ENCODE measurements around the gene CLTCL1. TPM values are rescaled to one million over a fixed set of nuclear protein-coding genes. Genes with fewer than 3 reads are reported as not detected.

CLTCL1 gene
- total RNA-seq, 1 donor from 2014 or later, result 13.5 TPM

- no peak for DNase-seq (ENCODE audit: low spot score)
- H3K36me3 Mint-ChIP-seq (ENCODE audit: low read depth, unreplicated experiment), result peaks cover 9% of the 10 kb centered on the region
- TF ChIP-seq, protein P1, sequence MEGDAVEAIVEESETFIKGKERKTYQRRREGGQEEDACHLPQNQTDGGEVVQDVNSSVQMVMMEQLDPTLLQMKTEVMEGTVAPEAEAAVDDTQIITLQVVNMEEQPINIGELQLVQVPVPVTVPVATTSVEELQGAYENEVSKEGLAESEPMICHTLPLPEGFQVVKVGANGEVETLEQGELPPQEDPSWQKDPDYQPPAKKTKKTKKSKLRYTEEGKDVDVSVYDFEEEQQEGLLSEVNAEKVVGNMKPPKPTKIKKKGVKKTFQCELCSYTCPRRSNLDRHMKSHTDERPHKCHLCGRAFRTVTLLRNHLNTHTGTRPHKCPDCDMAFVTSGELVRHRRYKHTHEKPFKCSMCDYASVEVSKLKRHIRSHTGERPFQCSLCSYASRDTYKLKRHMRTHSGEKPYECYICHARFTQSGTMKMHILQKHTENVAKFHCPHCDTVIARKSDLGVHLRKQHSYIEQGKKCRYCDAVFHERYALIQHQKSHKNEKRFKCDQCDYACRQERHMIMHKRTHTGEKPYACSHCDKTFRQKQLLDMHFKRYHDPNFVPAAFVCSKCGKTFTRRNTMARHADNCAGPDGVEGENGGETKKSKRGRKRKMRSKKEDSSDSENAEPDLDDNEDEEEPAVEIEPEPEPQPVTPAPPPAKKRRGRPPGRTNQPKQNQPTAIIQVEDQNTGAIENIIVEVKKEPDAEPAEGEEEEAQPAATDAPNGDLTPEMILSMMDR (IDR thresholded peaks at IDR 0.05; ENCODE audit: unreplicated experiment), result no peak
- H3K4me1 Mint-ChIP-seq (ENCODE audit: unreplicated experiment), result peaks cover 5% of the 10 kb centered on the region
- no peaks in the 10 kb centered on the region for H3K9me3 Mint-ChIP-seq (ENCODE audit: unreplicated experiment)
- H3K4me3 Mint-ChIP-seq (ENCODE audit: unreplicated experiment), result no peak overlapping the region
- no peak overlapping the region for H3K27ac Mint-ChIP-seq (ENCODE audit: unreplicated experiment)
- H3K27me3 Mint-ChIP-seq (ENCODE audit: unreplicated experiment), result peaks cover 2% of the 10 kb centered on the region
Observed at GRCh38 chr22:19214078-19214473, 77.4 kb downstream of the CLTCL1 start.

DNA sequence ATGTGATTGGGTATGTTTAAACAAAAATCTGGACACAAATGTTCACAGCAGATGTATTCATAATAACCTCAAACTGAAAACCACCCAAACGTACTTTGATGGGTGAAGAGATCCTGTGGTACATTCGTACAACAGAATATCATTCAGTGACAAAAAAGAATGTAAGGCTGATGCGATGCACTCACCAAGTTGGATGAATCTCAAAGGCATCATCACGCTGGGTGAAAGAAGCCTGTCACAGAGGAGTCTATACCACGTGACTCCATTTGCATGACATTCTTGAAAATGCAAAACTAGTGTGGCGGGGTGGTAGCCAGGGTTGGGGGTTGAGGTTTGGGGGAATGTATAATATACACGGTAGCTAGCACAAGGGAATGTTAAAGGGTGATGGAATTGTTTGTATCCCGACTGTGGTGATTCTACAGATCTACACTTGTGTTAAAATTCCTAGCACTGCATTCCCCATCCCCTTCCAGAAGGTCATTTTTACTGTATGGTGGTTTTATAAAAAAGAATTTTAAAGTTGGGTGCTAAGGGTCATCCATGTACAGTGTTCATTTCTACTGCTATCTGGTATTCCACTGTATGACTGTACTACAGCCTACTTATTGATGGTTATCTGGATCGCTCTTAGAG lies 78.0 kb downstream of the CLTCL1 start:
- H3K4me3 Mint-ChIP-seq (ENCODE audit: unreplicated experiment), result no peak overlapping the region
- H3K36me3 Mint-ChIP-seq (ENCODE audit: low read depth, unreplicated experiment), result peaks cover 11% of the 10 kb centered on the region
- TF ChIP-seq, protein P1 (IDR thresholded peaks at IDR 0.05; ENCODE audit: unreplicated experiment), result no peak
- no peak for DNase-seq (ENCODE audit: low spot score)
- H3K27me3 Mint-ChIP-seq (ENCODE audit: unreplicated experiment), result peaks cover 2% of the 10 kb centered on the region
- H3K4me1 Mint-ChIP-seq (ENCODE audit: unreplicated experiment), result peaks cover 5% of the 10 kb centered on the region
- H3K27ac Mint-ChIP-seq (ENCODE audit: unreplicated experiment), result no peak overlapping the region
- no peaks in the 10 kb centered on the region for H3K9me3 Mint-ChIP-seq (ENCODE audit: unreplicated experiment)

DNA sequence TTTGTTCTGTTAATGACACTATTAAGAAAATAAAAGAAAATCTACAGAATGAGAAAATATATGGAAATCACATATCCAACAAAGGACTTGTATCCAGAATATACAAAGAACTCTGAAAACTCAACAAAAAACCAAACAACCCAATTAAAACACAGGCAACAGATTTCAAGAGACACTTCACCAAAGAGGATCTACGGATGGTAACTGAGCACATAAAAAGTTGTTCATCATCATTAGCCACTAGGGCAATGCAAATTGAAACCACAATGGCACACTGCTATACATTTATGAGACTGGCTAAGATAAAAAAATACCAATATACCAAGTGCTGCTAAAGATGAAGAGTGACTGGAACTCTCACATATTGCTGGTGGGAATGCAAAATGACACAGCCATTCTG lies 78.5 kb downstream of the CLTCL1 start:
- peaks cover 2% of the 10 kb centered on the region for H3K27me3 Mint-ChIP-seq (ENCODE audit: unreplicated experiment)
- H3K9me3 Mint-ChIP-seq (ENCODE audit: unreplicated experiment), result no peaks in the 10 kb centered on the region
- no peak overlapping the region for H3K27ac Mint-ChIP-seq (ENCODE audit: unreplicated experiment)
- no peak for DNase-seq (ENCODE audit: low spot score)
- TF ChIP-seq, protein P1 (IDR thresholded peaks at IDR 0.05; ENCODE audit: unreplicated experiment), result no peak
- peaks cover 3% of the 10 kb centered on the region for H3K4me1 Mint-ChIP-seq (ENCODE audit: unreplicated experiment)
- no peak overlapping the region for H3K4me3 Mint-ChIP-seq (ENCODE audit: unreplicated experiment)
- peaks cover 16% of the 10 kb centered on the region for H3K36me3 Mint-ChIP-seq (ENCODE audit: low read depth, unreplicated experiment)

GRCh38 chr22:19212302-19212870 lies 79.1 kb downstream of the CLTCL1 start:
- Mint-ChIP-seq H3K4me1 (ENCODE audit: unreplicated experiment) (no peaks in the 10 kb centered on the region), H3K27ac (ENCODE audit: unreplicated experiment) (no peak overlapping the region), H3K27me3 (ENCODE audit: unreplicated experiment) (peaks cover 2% of the 10 kb centered on the region), H3K4me3 (ENCODE audit: unreplicated experiment) (no peak overlapping the region), H3K36me3 (ENCODE audit: low read depth, unreplicated experiment) (peaks cover 17% of the 10 kb centered on the region), H3K9me3 (ENCODE audit: unreplicated experiment) (no peaks in the 10 kb centered on the region)
- no peak for DNase-seq (ENCODE audit: low spot score)
- TF ChIP-seq, protein P1 (IDR thresholded peaks at IDR 0.05; ENCODE audit: unreplicated experiment), result no peak

- Mint-ChIP-seq H3K27me3 (ENCODE audit: unreplicated experiment) (no peaks in the 10 kb centered on the region), H3K4me3 (ENCODE audit: unreplicated experiment) (no peak overlapping the region), H3K36me3 (ENCODE audit: low read depth, unreplicated experiment) (peaks cover 17% of the 10 kb centered on the region), H3K27ac (ENCODE audit: unreplicated experiment) (no peak overlapping the region), H3K9me3 (ENCODE audit: unreplicated experiment) (no peaks in the 10 kb centered on the region), H3K4me1 (ENCODE audit: unreplicated experiment) (no peaks in the 10 kb centered on the region)
- TF ChIP-seq, protein P1 (IDR thresholded peaks at IDR 0.05; ENCODE audit: unreplicated experiment), result no peak
- no peak for DNase-seq (ENCODE audit: low spot score)
Observed at GRCh38 chr22:19210188-19210587, 81.3 kb downstream of the CLTCL1 start.

All from endothelial cell (in vitro differentiated cells).